ENCODE data around the gene HMGCS1.

DNA sequence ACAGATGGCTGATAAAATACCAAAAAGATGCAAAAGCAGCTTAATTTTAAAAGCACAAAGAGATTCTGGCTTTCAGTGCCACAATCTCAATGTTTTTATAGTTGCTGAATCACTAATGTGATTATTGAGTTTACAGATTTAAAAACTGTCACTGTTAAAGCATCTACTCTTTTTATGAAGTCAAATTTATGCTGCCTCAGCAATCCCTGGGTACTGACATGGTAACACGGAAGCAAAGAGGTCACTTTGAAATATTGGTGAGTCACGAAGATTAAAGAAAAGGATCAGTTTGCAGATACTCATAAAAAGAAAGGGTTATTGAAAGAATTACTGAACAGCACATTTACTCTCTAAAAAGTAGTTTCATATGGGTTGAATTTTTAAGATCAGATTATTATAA, 39.7 kb upstream of the HMGCS1 start:
- TF ChIP-seq, protein P1, sequence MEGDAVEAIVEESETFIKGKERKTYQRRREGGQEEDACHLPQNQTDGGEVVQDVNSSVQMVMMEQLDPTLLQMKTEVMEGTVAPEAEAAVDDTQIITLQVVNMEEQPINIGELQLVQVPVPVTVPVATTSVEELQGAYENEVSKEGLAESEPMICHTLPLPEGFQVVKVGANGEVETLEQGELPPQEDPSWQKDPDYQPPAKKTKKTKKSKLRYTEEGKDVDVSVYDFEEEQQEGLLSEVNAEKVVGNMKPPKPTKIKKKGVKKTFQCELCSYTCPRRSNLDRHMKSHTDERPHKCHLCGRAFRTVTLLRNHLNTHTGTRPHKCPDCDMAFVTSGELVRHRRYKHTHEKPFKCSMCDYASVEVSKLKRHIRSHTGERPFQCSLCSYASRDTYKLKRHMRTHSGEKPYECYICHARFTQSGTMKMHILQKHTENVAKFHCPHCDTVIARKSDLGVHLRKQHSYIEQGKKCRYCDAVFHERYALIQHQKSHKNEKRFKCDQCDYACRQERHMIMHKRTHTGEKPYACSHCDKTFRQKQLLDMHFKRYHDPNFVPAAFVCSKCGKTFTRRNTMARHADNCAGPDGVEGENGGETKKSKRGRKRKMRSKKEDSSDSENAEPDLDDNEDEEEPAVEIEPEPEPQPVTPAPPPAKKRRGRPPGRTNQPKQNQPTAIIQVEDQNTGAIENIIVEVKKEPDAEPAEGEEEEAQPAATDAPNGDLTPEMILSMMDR (IDR thresholded peaks at IDR 0.05; ENCODE audit: insufficient read depth, low read length), result no peak
- TF ChIP-seq GABPA (IDR thresholded peaks at IDR 0.05; ENCODE audit: low read depth) (no peak), POLR2AphosphoS5 (IDR thresholded peaks at IDR 0.05; ENCODE audit: low read depth) (no peak), SPI1 (IDR thresholded peaks at IDR 0.05; ENCODE audit: borderline replicate concordance, low read depth) (no peak)
- TF ChIP-seq, protein P2, sequence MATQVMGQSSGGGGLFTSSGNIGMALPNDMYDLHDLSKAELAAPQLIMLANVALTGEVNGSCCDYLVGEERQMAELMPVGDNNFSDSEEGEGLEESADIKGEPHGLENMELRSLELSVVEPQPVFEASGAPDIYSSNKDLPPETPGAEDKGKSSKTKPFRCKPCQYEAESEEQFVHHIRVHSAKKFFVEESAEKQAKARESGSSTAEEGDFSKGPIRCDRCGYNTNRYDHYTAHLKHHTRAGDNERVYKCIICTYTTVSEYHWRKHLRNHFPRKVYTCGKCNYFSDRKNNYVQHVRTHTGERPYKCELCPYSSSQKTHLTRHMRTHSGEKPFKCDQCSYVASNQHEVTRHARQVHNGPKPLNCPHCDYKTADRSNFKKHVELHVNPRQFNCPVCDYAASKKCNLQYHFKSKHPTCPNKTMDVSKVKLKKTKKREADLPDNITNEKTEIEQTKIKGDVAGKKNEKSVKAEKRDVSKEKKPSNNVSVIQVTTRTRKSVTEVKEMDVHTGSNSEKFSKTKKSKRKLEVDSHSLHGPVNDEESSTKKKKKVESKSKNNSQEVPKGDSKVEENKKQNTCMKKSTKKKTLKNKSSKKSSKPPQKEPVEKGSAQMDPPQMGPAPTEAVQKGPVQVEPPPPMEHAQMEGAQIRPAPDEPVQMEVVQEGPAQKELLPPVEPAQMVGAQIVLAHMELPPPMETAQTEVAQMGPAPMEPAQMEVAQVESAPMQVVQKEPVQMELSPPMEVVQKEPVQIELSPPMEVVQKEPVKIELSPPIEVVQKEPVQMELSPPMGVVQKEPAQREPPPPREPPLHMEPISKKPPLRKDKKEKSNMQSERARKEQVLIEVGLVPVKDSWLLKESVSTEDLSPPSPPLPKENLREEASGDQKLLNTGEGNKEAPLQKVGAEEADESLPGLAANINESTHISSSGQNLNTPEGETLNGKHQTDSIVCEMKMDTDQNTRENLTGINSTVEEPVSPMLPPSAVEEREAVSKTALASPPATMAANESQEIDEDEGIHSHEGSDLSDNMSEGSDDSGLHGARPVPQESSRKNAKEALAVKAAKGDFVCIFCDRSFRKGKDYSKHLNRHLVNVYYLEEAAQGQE (IDR thresholded peaks at IDR 0.05; ENCODE audit: insufficient replicate concordance, low read depth), result no peak
